ENCODE measurements around the gene BPNT1.

BPNT1 gene

DNA sequence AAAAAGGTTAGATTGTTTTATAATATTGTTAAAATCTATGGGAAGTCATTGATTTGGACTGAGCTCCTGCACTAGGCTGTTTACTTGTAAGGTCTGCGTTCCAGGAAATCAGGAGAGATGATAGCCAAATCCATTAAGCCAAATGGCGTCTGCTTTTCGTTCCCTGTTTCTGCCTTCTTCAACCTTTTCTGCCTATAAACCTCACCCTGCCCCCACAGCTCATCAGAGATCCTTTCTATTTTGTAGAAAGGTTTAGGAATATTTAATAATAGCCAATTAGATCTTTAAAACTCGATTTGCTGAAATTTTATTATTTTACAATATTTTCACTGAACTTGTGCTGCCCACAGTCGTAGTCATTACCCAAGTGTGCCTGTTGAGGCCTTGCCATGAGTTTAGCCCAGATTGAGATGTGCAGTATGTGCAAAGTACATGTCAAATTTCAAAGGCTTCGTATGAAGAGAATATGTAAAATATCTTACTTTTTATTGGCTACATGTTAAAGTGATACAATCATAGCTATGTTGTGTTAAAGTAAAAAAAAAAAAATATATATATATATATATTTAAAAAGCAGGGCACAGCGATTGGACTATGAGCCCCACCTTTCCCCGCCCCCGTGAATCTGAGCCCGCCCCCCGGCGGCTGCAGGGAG lies 3.9 kb upstream of the BPNT1 start:
- TF ChIP-seq FOXP2 (optimal IDR thresholded peaks at IDR 0.05; ENCODE audit: borderline replicate concordance, extremely low read depth, extremely low read length, insufficient read depth) (no peak), TAF1 (IDR thresholded peaks at IDR 0.05; ENCODE audit: borderline replicate concordance, insufficient read depth, low read length) (no peak), SIN3A (IDR thresholded peaks at IDR 0.05; ENCODE audit: borderline replicate concordance, insufficient read depth, low read length) (no peak), REST (IDR thresholded peaks at IDR 0.05; ENCODE audit: insufficient read depth in 1 of 2, low read depth in 2 of 2, low read length in 2 of 2) (no peak), POLR2AphosphoS5 (IDR thresholded peaks at IDR 0.05; ENCODE audit: low read depth, low read length) (no peak)

DNA sequence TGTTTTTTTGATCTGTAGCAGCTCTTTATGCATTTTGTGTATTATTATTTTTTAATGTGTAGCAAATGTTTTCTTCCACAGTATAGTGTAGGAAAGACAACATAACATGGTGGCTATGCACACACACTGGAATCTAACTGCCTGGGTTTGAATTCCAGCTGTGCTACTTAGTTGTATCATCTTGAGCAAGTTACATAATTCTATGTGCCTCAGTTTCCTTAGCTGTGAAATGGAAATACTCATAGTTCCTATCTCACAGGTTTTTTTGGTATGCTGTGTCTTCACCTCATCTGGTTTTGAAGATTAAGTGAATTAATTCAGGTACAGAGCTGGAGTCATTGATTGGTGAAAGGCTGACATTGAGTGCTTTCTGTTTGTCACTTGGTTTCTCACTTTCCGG lies 3.1 kb upstream of the BPNT1 start:
- no peak for TF ChIP-seq TAF1 (IDR thresholded peaks at IDR 0.05; ENCODE audit: borderline replicate concordance, insufficient read depth, low read length)
- TF ChIP-seq FOXP2 (optimal IDR thresholded peaks at IDR 0.05; ENCODE audit: borderline replicate concordance, extremely low read depth, extremely low read length, insufficient read depth): no peak
- no peak for TF ChIP-seq SIN3A (IDR thresholded peaks at IDR 0.05; ENCODE audit: borderline replicate concordance, insufficient read depth, low read length)
- TF ChIP-seq REST (IDR thresholded peaks at IDR 0.05; ENCODE audit: insufficient read depth in 1 of 2, low read depth in 2 of 2, low read length in 2 of 2): no peak
- TF ChIP-seq POLR2AphosphoS5 (IDR thresholded peaks at IDR 0.05; ENCODE audit: low read depth, low read length): no peak

- TF ChIP-seq FOXP2 (optimal IDR thresholded peaks at IDR 0.05; ENCODE audit: borderline replicate concordance, extremely low read depth, extremely low read length, insufficient read depth) (no peak), SIN3A (IDR thresholded peaks at IDR 0.05; ENCODE audit: borderline replicate concordance, insufficient read depth, low read length) (no peak), REST (IDR thresholded peaks at IDR 0.05; ENCODE audit: insufficient read depth in 1 of 2, low read depth in 2 of 2, low read length in 2 of 2) (no peak), POLR2AphosphoS5 (IDR thresholded peaks at IDR 0.05; ENCODE audit: low read depth, low read length) (no peak), TAF1 (IDR thresholded peaks at IDR 0.05; ENCODE audit: borderline replicate concordance, insufficient read depth, low read length) (no peak)
These were observed 5.1 kb downstream of the BPNT1 start for GRCh38 chr1:220084460-220084859.

DNA sequence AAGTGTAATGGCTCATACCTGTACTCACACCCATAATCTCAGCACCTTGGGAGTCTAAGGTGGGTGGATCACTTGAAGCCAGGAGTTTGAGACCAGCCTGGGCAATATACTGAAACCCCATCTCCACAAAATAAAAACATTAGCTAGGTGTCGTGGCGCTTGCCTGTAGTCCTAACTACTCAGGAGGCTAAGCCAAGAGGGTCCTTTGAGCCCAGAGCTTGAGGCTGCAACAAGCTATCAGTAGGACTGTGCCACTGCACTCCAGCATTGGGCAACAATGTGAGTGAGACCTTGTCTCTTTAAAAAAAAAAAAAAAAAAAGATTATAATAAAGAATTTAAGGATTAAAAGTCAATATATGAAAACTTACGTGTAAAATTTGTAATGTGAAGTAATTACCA lies 11.7 kb downstream of the BPNT1 start:
- TF ChIP-seq POLR2AphosphoS5 (IDR thresholded peaks at IDR 0.05; ENCODE audit: low read depth, low read length): no peak
- no peak for TF ChIP-seq REST (IDR thresholded peaks at IDR 0.05; ENCODE audit: insufficient read depth in 1 of 2, low read depth in 2 of 2, low read length in 2 of 2)
- no peak for TF ChIP-seq FOXP2 (optimal IDR thresholded peaks at IDR 0.05; ENCODE audit: borderline replicate concordance, extremely low read depth, extremely low read length, insufficient read depth)
- TF ChIP-seq SIN3A (IDR thresholded peaks at IDR 0.05; ENCODE audit: borderline replicate concordance, insufficient read depth, low read length): no peak
- TF ChIP-seq TAF1 (IDR thresholded peaks at IDR 0.05; ENCODE audit: borderline replicate concordance, insufficient read depth, low read length): no peak
